Stimulated activated CD8-positive, alpha-beta memory T cell treated with anti-CD3 and anti-CD28 coated beads, Interleukin-7, amount 100 ng/mL, for 1 hour (primary cell): ENCODE results near the gene ITSN1.
"Not testable (repeated sequence)": the region's sequence is repeated elsewhere in the genome, so short reads cannot be mapped to it uniquely, and the experiment has no call there.

Experiments
- DNase-seq, 2 donors: peaks; one replicate each; pipeline ENCODE4 v3.0.0-alpha.2; 2020; ENCODE audit warnings: low read depth in 2 of 2

ITSN1 gene

DNA sequence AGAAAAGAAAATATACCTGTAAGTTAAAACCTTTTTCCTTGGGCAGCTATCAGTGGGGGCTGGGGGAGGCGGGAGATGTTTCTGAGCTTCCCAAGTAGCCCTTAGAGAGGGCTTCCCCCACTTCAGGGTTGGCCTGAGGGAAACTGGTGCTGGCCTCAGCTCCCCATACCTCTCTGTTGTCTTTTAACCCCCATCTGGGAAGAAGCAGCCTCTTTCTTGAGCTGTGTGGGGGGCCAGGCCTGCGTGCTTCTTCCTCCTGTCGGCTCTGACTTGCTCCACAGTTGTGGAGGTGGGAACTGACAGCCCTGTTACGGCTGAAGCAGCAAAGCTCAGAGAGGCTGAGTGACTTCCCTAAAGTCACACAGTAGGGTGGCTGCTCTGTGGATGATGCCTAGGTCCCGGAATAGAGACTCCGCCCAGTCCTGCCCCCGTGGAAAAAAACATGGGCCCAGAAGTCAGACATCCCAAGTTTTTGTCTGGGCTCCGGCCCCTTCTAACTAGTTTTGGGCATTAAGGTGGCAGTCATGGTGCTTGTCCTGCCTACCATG lies 218.1 kb downstream of the ITSN1 start:
- no peak for DNase-seq

DNA sequence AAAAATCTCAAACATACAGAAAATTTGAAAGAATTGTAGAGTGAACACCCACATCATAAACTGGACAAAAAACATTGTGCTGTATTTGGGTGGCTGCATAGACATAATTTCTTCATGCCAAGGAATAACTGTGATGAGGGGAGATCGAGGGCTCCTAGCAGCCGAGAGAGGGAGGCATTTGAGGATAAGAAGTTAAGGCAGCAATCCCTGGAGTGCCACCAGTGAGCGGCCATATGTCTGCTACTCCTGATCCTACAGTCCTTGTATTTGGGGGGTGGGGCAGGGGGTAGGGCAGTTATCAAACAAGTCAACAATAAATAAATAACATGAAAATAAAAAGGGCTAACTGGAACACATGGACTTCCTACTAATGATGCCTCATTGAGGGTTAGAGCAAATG lies 218.8 kb downstream of the ITSN1 start:
- DNase-seq: no peak

DNA sequence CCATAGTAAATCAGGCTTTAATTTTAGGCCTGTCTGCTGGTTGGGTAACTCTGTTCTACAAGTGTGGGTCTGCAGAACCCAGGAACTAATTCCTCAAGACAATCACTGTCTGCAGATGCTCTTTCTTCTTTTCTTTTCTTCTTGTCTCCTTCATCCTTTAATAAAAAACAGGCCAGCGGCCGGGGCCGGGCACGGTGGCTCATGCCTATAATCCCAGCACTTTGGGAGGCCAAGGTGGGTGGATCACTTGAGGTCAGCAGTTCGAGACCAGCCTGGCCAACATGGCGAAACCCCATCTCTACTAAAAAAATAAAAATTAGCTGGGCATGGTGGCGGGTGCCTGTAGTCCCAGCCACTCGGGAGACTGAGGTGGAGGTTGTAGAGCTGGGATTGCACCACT lies 220.9 kb downstream of the ITSN1 start:
- DNase-seq: not testable (repeated sequence)

DNA sequence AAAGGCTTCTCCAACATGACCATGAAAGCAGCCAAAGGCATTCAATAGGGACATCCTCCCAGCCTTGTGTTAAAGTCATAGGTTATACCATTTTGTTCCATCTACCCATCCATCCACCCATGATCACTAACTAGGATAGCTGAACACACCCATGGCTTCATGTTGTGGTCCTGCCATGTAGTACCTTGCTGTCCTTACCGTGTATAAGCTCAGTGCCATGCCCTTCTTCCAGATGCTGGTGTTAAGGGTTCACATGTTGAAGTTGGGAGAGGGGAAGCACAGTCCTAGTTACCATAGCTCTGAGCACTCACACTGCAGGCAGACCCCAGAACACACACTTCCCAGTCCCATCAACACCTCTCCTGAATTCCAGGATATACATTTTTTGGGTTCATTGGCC lies 221.8 kb downstream of the ITSN1 start:
- DNase-seq: no peak

DNA sequence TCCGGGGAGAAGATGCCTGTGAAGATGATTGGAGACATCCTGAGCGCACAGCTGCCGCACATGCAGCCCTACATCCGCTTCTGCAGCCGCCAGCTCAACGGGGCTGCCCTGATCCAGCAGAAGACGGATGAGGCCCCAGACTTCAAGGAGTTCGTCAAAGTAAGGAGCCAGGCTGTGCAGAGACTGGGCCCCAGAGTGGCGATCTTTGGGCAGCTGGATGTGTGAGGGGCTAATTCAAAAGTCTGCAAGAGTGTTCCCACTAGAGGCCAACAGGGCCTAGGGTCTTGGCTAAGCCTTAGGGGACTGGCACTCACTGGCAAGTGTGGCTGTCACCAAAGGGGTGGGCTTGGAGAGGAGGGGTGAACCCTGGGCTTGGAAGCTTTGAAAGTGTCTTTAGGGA lies 222.9 kb downstream of the ITSN1 start:
- no peak for DNase-seq

GRCh38 chr21:33865996-33866575 lies 223.8 kb downstream of the ITSN1 start:
- DNase-seq: no peak

GRCh38 chr21:33866826-33867225 lies 224.5 kb downstream of the ITSN1 start:
- no peak for DNase-seq

DNA sequence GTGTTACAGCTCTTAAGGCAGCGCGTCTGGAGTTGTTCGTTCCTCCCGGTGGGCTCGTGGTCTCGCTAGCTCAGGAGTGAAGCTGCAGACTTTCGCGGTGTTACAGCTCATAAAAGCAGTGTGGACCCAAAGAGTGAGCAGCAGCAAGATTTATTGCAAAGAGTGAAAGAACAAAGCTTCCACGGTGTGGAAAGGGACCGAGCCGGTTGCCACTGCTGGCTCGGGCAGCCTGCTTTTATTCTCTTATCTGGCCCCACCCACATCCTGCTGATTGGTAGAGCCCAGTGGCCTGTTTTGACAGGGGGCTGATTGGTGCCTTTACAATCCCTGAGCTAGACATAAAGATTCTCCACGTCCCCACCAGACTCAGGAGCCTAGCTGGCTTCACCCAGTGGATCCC lies 225.6 kb downstream of the ITSN1 start:
- DNase-seq: not testable (repeated sequence)

- DNase-seq: no peak
These were observed 227.6 kb downstream of the ITSN1 start for GRCh38 chr21:33869873-33870272.

DNA sequence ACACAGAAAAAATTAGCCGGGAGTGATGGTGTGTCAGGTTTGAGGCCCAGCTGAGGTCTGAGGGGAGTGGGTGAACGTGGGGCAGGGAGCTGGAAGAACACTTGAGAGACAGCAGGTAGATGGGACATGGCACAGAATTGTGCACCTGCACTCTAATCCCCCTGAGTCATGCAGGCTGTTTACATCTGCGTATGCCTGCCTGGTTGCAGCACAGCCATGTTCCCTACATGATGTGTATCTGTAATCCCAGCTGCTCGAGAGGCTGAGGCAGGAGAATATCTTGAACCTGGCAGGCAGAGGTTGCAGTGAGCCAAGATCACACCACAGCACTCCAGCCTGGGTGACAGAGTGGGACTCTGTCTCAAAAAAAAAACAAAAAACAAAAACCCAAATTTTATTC lies 228.5 kb downstream of the ITSN1 start:
- no peak for DNase-seq

GRCh38 chr21:33871171-33871570 lies 228.9 kb downstream of the ITSN1 start:
- DNase-seq: no peak

- no peak for DNase-seq
These were observed 230.7 kb downstream of the ITSN1 start for GRCh38 chr21:33872881-33873515.

DNA sequence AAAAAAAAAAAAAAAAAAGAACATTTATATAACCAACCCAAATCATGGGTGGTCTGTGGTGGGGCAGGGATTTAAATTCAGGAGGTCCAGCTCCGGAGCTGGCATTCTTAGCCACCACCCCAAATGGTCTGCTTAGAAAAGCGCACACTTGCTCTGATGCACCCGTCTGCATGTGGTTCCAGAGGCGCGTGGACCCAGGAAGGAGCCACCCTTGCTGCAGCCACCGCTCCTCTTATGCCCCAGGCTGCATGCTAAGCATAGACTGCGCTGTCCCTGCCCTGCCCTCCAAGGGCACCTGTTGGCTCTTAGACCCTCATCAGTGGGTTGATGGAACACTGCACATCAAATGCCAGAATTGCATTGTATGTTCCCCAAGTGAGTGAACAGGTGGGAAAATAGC lies 231.9 kb downstream of the ITSN1 start:
- DNase-seq: no peak

DNA sequence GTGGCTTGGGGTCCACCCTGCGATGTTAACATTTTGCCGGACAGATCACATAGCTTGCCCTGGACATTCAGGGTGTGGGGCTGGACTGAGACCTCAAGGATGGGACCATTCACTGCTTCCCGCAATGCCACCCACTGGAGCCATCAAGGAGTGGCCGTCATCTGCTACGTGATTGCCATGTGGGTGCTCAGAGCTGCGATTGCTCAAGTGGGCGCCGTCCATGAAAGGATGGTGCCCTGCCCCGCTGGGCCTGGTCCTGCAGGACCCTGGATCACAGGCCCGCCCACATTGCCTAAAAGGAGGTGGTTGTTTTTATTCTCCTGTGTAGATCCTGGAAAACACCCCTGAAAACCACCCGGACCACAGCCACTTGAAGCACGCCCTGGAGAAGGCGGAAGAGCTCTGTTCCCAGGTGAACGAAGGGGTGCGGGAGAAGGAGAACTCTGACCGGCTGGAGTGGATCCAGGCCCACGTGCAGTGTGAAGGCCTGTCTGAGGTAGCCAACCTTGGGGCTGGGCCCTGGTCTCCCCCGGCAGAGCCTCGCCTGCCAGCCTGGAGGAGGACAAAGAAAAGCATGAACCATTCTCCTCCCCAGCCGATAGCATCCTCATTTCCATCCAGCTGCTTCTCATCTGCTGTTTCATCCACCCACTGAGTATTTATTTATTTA lies 232.9 kb downstream of the ITSN1 start:
- no peak for DNase-seq

- DNase-seq: no peak
These were observed 236.5 kb downstream of the ITSN1 start for GRCh38 chr21:33878824-33879223.

DNA sequence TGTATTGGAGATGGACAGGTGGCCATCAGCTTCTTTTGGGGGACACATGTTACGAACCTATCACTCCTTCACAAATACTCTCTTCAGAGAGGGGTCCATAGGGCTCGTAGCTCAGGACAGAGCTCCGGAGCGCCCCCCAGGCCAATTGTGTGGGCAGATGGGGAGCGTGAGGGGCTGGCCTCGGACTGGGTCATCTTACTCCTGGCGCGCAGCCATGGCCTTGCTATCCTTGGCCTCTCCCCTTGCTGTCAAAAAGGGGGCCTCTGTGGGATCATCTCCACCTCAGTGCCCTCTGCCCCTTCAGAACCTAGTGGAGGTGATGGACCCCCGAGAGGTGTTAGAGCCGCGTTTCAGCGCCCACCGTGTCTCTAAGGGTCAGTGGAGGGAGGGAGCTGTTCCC lies 238.3 kb downstream of the ITSN1 start:
- no peak for DNase-seq

DNA sequence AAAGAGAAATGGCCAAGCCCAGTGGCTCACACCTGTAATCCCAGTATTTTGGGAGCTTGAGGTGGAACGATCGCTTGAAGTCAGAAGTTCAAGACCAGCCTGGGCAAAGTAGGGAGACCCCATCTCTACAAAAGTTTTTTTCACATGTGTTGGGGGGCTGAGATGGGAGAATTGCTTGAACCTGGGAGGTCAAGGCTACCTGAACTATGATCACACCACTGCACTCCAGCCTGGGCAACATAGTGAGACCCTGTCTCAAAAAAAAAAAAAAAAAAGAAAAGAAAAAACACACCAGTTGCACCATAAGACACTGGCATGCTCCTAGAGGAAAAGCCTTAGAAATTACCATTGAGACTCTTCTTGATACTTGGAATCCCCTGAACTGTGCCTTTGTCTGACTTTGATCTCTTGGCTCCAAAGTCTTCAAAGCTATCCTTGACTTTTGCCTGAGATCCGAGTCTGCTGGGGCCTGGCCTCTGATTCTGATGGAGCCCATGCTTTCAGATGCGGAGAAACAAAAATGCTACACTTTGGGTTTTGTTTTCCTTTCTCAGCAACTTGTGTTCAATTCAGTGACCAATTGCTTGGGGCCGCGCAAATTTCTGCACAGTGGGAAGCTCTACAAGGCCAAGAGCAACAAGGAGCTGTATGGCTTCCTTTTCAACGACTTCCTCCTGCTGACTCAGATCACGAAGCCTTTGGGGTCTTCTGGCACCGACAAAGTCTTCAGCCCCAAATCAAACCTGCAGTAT lies 239.6 kb downstream of the ITSN1 start:
- no peak for DNase-seq

DNA sequence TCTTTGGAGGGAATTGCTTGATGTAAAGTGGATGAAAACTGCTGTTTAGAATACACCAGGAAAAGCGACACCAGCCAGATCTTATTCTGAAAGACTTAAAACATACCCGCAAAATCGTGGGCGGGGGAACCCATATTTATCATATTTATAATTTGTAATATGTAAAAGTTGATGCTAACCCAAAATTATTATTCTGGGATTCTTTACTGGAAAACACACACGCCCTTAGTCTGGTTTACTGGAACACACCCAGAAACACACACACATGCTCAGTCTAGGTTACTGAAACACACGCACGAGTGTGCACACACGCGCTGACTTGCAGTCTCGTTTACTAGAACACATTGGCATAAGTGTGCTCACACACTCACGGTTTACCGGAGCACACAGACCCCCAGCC lies 240.8 kb downstream of the ITSN1 start:
- no peak for DNase-seq

- no peak for DNase-seq
These were observed 242.3 kb downstream of the ITSN1 start for GRCh38 chr21:33884376-33885171.

GRCh38 chr21:33885172-33885514 lies 242.8 kb downstream of the ITSN1 start:
- no peak for DNase-seq

DNA sequence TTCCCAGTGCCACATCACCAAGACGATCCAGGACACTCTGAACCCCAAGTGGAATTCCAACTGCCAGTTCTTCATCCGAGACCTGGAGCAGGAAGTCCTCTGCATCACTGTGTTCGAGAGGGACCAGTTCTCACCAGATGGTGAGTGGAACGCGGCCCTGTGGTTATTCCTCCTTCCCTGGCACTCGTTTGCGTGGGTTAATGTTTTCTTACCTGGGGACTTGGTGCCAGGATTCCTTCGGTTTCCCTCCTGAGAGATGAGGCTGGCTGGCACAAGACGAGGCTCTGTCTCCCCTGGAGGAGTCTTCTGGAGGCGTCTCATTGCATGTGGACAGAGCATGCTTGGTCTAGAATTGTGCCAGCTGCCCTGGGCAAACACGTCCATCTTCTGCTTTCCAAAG lies 244.0 kb downstream of the ITSN1 start:
- no peak for DNase-seq

- no peak for DNase-seq
These were observed 247.9 kb downstream of the ITSN1 start for GRCh38 chr21:33890187-33890586.
